CD4-positive, alpha-beta T cell treated with Interleukin-15 for 1 hour (primary cell): Measurements from ENCODE around the gene MAOA.
"Not testable (repeated sequence)": the region's sequence is repeated elsewhere in the genome, so short reads cannot be mapped to it uniquely, and the experiment has no call there.

Experiments used
- DNase-seq: peaks from one replicate; pipeline ENCODE4 v3.0.0-alpha.2; 2020

Gene MAOA

DNA sequence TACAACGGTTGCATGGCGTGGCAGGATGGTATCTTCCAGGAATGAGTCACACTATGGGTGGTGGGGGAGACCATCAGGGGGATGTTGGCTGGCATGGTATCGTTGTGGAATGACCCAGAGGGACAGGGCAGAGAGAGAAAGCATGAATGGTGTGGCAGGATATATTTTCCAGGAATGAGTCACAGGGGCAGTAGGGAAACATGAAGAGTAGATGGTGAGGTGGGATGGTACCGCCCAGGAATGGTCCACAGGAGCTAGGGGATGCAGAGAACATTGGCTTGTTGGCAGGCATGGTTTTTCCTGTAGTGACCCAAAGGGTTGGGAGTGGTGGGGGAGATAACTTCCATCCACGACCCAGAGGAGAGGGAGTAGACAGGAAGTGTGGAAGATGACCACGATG is 62.4 kb downstream of the MAOA start:
- no peak for DNase-seq

DNA sequence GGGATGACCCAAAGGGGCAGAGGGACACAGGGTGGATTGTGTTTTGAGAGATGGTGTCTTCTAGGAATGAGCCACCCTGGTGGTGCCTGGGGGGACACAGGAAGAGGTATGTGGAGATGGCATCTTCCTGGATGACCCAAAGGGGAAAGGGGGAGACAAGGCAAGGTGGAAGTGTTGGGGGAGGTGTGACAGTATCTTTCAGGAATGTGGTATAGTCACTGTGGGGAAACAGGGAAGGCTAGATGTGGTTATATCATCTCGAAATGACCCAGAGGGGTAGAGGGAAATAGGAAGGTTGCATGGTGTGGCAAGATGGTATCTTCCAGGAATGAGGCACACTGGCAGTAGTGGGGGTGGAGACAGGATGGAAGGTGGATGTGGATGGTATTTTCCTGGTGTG is 62.9 kb downstream of the MAOA start:
- no peak for DNase-seq

DNA sequence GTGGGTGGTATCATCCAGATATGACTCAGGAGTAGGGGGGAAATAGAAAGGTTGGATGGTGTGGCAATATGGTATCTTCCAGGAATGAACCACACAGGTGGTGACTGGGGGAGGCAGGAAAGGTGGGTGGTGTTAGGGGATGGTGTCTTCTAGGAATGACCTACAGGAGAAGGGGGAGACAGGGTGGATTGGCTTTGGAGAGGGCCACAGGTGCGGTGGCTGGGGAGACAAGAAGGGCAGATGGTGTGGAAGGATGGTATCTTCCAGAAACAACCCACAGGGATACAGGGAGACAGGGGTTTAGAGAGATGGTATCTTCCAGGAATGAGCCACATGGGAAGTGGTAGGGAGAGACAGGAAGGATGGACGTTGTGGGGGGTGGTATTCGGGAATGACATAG is 64.0 kb downstream of the MAOA start:
- DNase-seq = no peak

DNA sequence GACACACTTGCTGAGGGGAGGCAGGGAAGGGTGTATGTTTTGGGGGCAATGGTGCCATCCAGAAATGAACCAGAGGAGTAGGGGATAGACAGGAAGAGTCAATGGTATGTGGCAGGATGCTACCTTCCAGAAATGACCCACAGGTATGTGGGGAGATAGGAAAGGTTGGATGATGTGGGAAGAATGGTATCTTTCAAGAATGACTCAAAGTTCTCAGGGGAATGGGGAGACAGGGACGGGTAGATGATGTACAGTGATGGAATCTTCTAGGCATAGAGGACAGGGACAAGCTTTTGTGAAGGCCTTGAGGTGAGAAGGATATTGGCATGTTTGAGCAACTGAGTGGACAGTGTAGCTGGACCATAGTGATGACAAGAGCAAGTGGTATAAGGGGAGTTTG is 64.9 kb downstream of the MAOA start:
- DNase-seq = no peak

DNA sequence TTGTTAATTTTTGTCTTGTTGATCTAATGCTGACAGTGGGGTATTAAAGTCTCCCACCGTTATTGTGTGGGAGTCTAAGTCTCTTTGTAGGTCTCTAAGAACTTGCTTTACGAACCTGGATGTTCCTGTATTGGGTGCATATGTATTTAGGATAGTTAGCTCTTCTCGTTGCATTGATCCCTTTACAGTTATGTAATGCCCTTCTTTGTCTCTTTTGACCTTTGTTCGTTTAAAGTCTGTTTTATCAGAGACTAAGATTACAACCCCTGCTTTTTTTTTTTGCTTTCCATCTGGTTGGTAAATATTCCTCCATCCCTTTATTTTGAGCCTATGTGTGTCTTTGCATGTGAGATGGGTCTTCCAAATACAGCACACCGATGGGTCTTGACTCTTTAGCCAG is 69.1 kb downstream of the MAOA start:
- DNase-seq = not testable (repeated sequence)

DNA sequence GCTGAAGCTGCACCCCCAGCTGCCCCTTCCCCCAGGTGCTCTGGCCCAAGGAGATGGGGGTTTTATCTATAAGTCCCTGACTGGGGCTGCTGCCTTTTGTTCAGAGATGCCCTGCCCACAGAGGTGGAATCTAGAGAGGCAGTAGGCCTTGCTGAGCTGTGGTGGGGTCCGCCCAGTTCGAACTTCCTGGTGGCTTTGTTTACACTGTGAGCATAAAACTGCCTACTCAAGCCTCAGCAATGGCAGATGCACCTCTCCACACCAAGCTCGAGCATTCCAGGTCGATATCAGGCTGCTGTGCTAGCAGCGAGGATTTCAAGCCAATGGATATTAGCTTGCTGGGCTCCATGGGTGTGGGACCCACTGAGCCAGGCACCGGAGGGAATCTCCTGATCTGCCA is 71.2 kb downstream of the MAOA start:
- not testable (repeated sequence) for DNase-seq

GRCh38 chrX:43728002-43728401 is 71.9 kb downstream of the MAOA start:
- DNase-seq = no peak

DNA sequence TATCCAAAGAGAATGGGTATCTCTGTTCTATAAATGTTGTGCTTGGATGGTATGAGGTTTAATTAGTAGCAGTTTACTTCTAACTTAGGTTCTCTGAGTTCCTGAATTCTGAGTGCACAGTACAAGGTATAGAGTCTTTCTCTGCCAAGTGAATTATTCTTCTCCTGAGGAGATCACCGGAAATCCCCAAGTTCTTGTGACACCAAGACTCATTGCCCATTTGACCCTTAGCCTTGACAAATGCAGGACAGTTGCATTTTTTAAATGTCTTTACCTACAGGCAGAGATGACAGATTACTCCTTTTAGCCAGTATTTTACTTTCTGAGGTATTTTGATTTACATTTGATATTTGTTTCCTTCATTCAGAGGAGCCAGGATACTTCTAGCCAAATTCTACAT is 72.9 kb downstream of the MAOA start:
- no peak for DNase-seq

DNA sequence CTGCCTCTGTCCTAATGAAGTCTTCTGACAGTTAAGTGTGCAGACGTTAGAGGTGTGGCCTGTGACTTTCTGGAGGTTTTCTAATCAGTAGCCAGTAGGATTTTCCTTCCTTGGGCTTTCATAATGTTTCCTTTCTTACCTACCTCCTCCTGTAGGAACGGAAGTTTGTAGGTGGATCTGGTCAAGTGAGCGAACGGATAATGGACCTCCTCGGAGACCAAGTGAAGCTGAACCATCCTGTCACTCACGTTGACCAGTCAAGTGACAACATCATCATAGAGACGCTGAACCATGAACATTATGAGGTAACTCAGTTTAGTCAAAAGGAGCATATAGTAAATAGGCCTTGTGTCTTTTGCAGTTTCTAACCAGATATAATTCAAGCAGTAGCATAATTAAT is 75.0 kb downstream of the MAOA start:
- DNase-seq = no peak

DNA sequence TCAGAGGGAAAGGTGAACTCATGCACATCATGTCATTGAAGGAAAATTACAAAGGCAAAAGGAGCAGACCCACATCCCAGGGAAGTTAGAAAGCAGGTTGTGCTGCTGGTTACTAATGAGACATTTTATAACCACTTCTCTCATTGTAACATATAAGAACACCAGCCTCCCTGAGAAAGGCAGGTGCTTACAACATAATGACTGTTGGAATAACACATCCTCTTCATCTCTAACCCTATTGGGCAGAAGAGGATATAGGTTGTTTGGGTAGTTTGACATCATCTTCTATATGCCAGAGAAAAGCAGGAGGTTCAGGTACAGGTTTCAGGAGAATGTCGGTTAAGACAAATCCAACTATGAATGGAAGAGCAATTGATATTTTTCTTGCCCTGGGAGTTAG is 77.6 kb downstream of the MAOA start:
- DNase-seq = no peak

- DNase-seq = no peak
These were observed 78.3 kb downstream of the MAOA start for GRCh38 chrX:43734444-43734843.

DNA sequence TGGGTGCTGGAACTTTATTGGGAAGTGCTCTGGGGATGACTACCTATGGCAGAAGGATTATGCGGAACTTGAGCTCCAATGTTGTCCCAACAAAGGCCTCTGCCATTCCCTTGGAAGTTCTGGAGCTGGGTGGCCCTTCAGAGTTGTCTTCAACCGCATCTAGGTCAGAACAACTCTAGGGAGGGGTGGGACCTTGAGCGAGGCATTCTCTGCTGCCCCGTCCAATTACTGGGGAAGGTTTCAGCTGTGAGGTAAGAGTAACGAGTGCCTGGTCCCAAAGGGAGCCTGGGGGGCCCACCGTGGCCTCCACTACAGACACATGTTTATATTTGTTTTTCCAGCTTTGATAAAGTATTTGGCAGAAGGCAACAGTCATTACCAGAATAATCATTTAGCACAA is 79.4 kb downstream of the MAOA start:
- no peak for DNase-seq

DNA sequence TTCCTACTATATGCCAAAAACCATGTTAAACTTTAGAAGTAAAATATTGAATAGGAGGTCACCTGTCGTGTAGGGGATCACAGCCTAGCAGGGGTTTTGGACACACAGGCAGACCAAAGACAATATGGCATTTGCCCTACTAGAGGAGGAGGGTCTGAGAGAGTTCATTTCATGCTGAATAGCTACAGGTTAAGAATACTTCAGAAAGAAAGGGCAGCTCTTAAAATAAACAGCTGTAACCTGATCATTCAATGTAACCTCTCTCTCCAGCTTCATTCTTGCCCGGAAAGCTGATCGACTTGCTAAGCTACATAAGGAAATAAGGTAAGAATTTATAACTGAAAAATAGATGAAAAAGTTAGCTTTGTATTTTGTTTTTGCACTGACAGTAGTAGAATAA is 79.9 kb downstream of the MAOA start:
- no peak for DNase-seq

DNA sequence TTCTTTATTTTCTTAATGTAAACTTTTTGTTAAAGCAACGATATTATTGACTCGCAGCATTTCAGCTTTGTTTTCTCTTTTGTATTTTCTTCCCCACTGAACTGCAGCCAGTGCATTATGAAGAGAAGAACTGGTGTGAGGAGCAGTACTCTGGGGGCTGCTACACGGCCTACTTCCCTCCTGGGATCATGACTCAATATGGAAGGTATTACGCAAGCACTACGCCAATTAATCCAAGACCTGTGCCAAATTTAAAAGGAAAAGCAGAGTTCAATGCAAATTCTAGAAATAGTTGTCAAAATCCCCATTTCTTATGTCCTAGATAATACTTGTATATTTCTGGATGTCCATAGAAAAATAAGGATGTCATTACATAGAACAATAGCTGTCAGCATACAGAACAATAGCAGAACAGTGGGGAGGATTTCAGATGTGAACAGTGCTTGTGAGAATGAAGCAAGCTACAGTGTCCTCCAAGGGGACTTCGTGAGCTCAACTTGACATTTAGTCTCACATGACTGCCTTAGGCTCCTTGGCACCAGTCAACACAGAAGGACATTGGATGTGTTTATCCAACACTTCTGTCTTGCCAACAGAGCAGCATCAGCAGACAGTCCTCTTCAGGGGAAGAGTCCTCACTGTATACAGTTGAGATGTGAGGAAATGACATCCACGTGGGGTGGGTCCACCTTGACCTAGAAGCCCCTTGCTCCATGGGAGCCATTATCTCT is 85.9 kb downstream of the MAOA start:
- no peak for DNase-seq

DNA sequence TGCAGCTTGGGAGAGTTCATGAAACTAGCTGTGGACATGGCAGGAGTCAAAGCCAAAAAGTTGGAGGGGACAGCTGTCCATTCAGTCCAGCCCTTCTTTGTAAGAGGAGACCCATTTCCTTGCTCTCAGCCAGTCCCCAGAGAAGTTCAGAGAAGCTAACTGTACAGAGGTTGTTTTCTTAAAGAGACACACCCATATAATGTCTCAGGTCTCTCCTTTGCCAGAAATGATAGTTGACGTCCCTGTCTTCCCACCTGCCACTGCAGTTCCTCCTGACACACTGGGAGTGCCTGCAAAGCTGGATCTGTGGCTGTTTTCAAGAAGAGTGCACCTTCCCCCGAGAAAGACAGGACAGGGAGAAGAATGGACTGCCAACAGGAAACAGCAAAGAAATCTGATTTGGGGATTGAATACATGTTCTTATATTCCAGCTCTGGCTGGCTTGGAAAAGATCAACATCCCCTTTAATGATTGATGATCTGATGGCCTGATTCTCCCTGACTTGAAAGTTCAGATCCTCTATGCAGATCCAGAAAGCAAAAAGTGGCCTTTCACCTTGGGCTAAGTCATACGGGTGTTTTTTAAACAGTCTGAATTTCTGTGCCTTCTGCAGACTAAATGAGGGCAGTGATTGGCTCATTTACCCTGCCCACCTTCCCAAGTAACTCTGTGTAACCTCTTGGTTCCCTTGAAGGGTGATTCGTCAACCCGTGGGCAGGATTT is 87.2 kb downstream of the MAOA start:
- DNase-seq = no peak

DNA sequence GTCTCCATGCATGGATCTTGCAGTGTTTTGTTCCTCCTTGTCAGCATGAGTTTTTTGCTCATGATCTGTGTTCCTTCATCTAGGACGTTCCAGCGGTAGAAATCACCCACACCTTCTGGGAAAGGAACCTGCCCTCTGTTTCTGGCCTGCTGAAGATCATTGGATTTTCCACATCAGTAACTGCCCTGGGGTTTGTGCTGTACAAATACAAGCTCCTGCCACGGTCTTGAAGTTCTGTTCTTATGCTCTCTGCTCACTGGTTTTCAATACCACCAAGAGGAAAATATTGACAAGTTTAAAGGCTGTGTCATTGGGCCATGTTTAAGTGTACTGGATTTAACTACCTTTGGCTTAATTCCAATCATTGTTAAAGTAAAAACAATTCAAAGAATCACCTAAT is 88.2 kb downstream of the MAOA start:
- no peak for DNase-seq

GRCh38 chrX:43745938-43746721 is 90.0 kb downstream of the MAOA start:
- no peak for DNase-seq

DNA sequence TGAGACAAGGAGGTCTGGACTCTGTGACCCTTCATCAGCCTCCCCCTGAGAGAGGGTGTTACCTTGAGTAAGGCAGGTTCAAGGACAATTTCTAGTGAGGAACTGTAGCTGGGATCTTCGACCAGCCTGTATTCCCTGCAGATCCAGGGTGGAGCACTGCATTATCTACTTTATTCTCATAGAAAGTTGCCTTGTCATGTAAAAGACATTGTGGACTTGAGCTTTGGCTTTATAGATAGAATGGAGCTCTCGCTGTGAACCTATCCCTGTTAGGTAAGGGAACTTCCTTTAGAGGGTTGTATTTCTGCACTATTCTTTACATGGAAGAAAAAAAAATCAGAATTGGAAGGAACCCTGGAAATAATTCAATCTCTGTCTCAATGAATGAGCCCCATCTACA is 91.4 kb downstream of the MAOA start:
- no peak for DNase-seq

DNA sequence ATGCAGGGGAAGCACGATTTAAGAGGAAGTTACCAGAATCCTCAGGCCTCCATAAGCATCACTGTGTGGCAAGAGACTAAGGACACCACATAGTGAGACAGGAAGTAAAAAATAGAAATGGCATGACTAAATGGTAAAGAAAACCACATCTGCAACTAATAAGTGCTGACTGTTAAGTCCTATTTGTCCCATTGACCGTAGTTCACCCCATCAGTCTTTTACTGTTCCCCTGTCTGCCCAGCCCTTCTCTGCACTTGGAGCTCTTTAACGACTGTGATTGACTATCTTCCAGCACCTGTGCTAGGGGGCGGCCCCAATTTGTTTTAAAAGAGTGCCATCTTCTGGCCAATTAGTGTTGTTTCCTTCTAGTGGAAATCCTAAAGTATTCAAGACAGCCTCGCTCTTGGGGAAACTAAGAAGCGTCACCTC is 94.2 kb downstream of the MAOA start:
- peak; percentile 48 for DNase-seq

GRCh38 chrX:43753637-43754036 is 97.5 kb downstream of the MAOA start:
- DNase-seq = no peak

DNA sequence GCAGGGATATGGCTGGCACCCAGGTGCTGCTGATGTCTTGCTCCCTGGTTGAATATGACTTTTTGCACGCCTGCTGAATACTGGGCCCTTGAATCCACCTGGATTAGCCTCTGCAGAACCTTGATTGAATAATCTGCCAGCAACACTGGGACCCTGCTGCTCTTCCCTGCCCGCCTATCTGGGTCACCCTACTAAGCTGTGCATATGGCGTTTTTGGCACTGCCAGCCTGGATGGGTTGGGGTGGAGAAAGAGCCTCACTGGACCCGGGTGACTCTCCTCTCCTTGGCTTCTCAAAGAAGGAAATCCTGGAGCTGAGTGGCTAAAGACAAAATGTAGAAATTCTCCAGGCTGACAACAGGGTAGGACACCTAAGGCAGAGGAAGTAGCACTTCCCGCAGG is 100.0 kb downstream of the MAOA start:
- DNase-seq = no peak

DNA sequence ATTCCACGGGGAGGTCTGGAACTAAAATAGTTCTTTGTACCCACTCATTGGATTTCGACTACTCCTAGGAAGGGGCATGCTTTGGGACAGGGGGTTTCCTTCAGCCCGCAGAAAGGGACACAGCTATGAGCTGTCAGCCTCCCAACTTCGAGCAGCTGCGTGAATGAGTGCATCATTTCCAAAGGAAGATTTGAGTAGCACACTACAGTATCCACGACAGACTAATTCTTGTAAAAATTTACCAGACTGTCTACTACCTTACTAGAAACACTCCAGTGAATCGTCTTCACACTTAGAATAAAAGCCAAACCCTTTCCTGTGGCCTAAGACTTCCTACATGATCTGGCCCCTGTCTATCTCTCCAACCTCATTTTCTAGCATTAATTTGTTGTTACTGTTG is 101.9 kb downstream of the MAOA start:
- no peak for DNase-seq

GRCh38 chrX:43785930-43786591 is 130.0 kb downstream of the MAOA start:
- no peak for DNase-seq
